K562 (cell line): Measurements from ENCODE around the gene S100A2. TPM values are rescaled to one million over a fixed set of nuclear protein-coding genes. Genes with fewer than 3 reads are reported as not detected.

Source experiments
- ATAC-seq: fragments of 200-7000 bp; cut with Tn5 transposase; 3 replicates; pipeline ENCODE4 v1.9.1; 2020; ENCODE audit warnings: moderate library complexity
- BruUV-seq: library from RNA; stranded (reverse); fragments of 400-500 nt; replicated peaks from 2 replicates; lab custom pipeline; 2021; lab: Mats Ljungman, UMichigan
- CTCF ChIA-PET: fragments of 300-600 bp; formaldehyde crosslinking; extraction: SDS; loops from one replicate; lab custom pipeline; 2021; ENCODE audit warnings: low intra/inter-chr PET ratio; lab: Yijun Ruan, JAX
- POLR2A ChIA-PET: fragments of 300-600, 350-650 bp; sonication (Branson Sonifier 250); formaldehyde crosslinking; extraction: SDS; loops from one replicate; lab custom pipeline; 2021; ENCODE audit warnings: antibody characterized with exemption, inconsistent platforms; lab: Yijun Ruan, JAX
- DNase-seq, 4 experiments: peaks; one replicate each; pipeline versions ENCODE4 v3.0.0 to v3.0.0-alpha.2; 2011 to 2018; ENCODE audit warnings: low spot score in 3 of 4, mixed read lengths in 3 of 4; ENCODE audit errors: extremely low read depth in 1 of 4
- FAIRE-seq: peaks from 2 replicates; lab custom pipeline; 2011; peaks lifted over from hg19 to GRCh38; lab: Jason Lieb, UNC
- H2AFZ ChIP-seq: 2 replicates; pipeline ENCODE4 v1.6.0; 2011; ENCODE audit warnings: low read depth, low read length, control low read depth, inconsistent platforms
- H3K27ac ChIP-seq: fragments of 200-600 bp; 3 replicates; pipeline ENCODE4 v1.8.0; 2011; ENCODE audit warnings: low read depth, mild to moderate bottlenecking, control low read depth, inconsistent platforms, low read length, moderate library complexity, mixed read lengths; ENCODE audit errors: extremely low read depth
- H3K27me3 ChIP-seq, 2 experiments: fragments of 300-600 bp in 1 of 2; 2 replicates in 1 of 2; 3 replicates in 1 of 2; pipeline versions ENCODE4 v1.6.0 to v1.8.0; 2011; ENCODE audit warnings: inconsistent platforms in 2 of 2, low read length in 2 of 2, mild to moderate bottlenecking in 1 of 2, mixed read lengths in 1 of 2, moderate library complexity in 1 of 2; ENCODE audit not compliant: control insufficient read depth in 2 of 2, insufficient read depth in 2 of 2
- H3K36me3 ChIP-seq: fragments of 300-600 bp; 3 replicates; pipeline ENCODE4 v1.8.0; 2011; ENCODE audit warnings: mild to moderate bottlenecking, low read length, inconsistent platforms; ENCODE audit not compliant: control insufficient read depth, insufficient read depth
- H3K4me1 ChIP-seq, 2 experiments: fragments of 200-600 bp in 1 of 2; replicated peaks in 1 of 2; 2 replicates in 1 of 2; 3 replicates in 1 of 2; pipeline versions ENCODE4 v1.5.1 to v1.8.0; 2011; ENCODE audit warnings: inconsistent platforms in 2 of 2, low read length in 2 of 2, mild to moderate bottlenecking in 1 of 2, mixed read lengths in 1 of 2, moderate library complexity in 1 of 2; ENCODE audit not compliant: control insufficient read depth in 2 of 2, insufficient read depth in 2 of 2
- H3K4me2 ChIP-seq: 2 replicates; pipeline ENCODE4 v1.6.1; 2011; ENCODE audit warnings: low read length, control low read depth, inconsistent platforms, mixed read lengths; ENCODE audit not compliant: insufficient read depth
- H3K4me3 ChIP-seq: fragments of 200-600 bp; sonication (generic), shearing (Covaris generic); 2 replicates; pipeline ENCODE4 v1.5.1; 2016; ENCODE audit warnings: control low read depth, inconsistent platforms
- H3K79me2 ChIP-seq: fragments of 200-600 bp; 3 replicates; pipeline ENCODE4 v1.8.0; 2011; ENCODE audit warnings: low read length, inconsistent platforms; ENCODE audit not compliant: control insufficient read depth, insufficient read depth
- H3K9ac ChIP-seq, 2 experiments: 2 replicates each; pipeline versions ENCODE4 v1.6.0 to v1.6.1; 2011; ENCODE audit warnings: low read depth in 2 of 2, low read length in 2 of 2, control low read depth in 1 of 2, inconsistent platforms in 1 of 2, mild to moderate bottlenecking in 1 of 2, mixed read lengths in 1 of 2; ENCODE audit not compliant: insufficient read depth in 1 of 2
- H3K9me1 ChIP-seq: one replicate; pipeline ENCODE4 v1.6.0; 2011; ENCODE audit warnings: inconsistent platforms, mild to moderate bottlenecking, low read length, moderate library complexity; ENCODE audit not compliant: control insufficient read depth, insufficient read depth
- H3K9me3 ChIP-seq: replicated peaks from 2 replicates; pipeline ENCODE4 v1.5.1; 2011; ENCODE audit warnings: low read depth, low read length, inconsistent platforms; ENCODE audit not compliant: control insufficient read depth, insufficient read depth
- H4K20me1 ChIP-seq: replicated peaks from 2 replicates; pipeline ENCODE4 v1.6.1; 2011; ENCODE audit warnings: low read length, inconsistent platforms, mixed read lengths; ENCODE audit not compliant: control insufficient read depth, insufficient read depth
- EGR1 ChIP-seq: fragments of 450-650 bp; conservative IDR thresholded peaks from 2 replicates; pipeline ENCODE4 v1.6.1; 2017; ENCODE audit warnings: mild to moderate bottlenecking
- POLR2AphosphoS5 ChIP-seq: IDR thresholded peaks from 2 replicates; pipeline ENCODE4 v1.6.1; 2011; ENCODE audit warnings: mild to moderate bottlenecking, low read depth, low read length, moderate library complexity; ENCODE audit not compliant: control insufficient read depth, insufficient read depth
- TEAD1 ChIP-seq, 2 experiments: fragments of 450-650 bp in 1 of 2; sonication (generic) in 1 of 2; formaldehyde crosslinking; IDR thresholded peaks; 2 replicates each; pipeline versions ENCODE4 v1.4.0 to v1.8.0; 2020 to 2022; ENCODE audit warnings: mild to moderate bottlenecking in 2 of 2, missing genetic modification reagents in 1 of 2
- XRCC4 ChIP-seq: IDR thresholded peaks from one replicate; pipeline ENCODE4 v1.6.1; 2011; ENCODE audit not compliant: insufficient read depth, insufficient read length; ENCODE audit errors: extremely low read depth
- ZNF165 ChIP-seq: fragments of 250-450 bp; sonication (Bioruptor Pico); IDR thresholded peaks from 2 replicates; pipeline ENCODE4 v1.4.0; 2020; ENCODE audit warnings: borderline replicate concordance
- ZNF311 ChIP-seq: fragments of 250-450 bp; sonication (Bioruptor Pico); IDR thresholded peaks from 2 replicates; pipeline ENCODE4 v1.4.0; 2020; ENCODE audit warnings: mild to moderate bottlenecking, moderate library complexity
- ZNF75A ChIP-seq: fragments of 450-650 bp; formaldehyde crosslinking; IDR thresholded peaks from 2 replicates; pipeline ENCODE4 v1.4.0; 2020; ENCODE audit warnings: mild to moderate bottlenecking
- WGBS: fragments of 100-300 bp; shearing (Covaris generic); methylation state at CpG from one replicate; pipeline ENCODE4 v1.1.6; 2016; ENCODE audit warnings: low coverage, mixed read lengths; ENCODE audit not compliant: insufficient coverage; ENCODE audit errors: missing lambda C conversion rate; 5-methylcytosine and 5-hydroxymethylcytosine counted together
- in situ Hi-C: fragments of 300-500 bp; cut with MboI; formaldehyde crosslinking; loops from 4 replicates; pipeline ENCODE4 v1.15.0; 2018; ENCODE audit warnings: inconsistent platforms, mixed read lengths
- intact Hi-C: fragments of 100-400 bp; cut with micrococcal nuclease; formaldehyde crosslinking; loops from 2 replicates; pipeline ENCODE4 v1.14.2; 2022
- polyA plus RNA-seq, 8 experiments: library from polyadenylated mRNA; depleted of rRNA in 4 of 8; stranded (reverse) in 5 of 8; unstranded in 3 of 8; fragments of >200 nt; fragmentation: Nextera tagmentation in 2 of 8; fragmentation: Illumina TruSeq in 1 of 8; extraction: Ambion mirVana in 2 of 8; extraction: Trizol in 1 of 8; gene quantifications; 2 replicates each; pipeline versions ENCODE4 v1.2.1 to v1.2.3, GENCODE V29; 2011 to 2014; ENCODE audit warnings: inconsistent platforms in 1 of 8, missing spikeins in 1 of 8
- total RNA-seq, 7 experiments: library from RNA; depleted of rRNA in 6 of 7; stranded (reverse); fragments of >200 nt in 6 of 7; fragmentation: Illumina TruSeq in 2 of 7; extraction: Trizol in 2 of 7; gene quantifications; 2 replicates each; pipeline versions ENCODE4 v1.2.1 to v1.2.3, GENCODE V29; 2011 to 2021; ENCODE audit warnings: low replicate concordance in 1 of 7
- TF ChIP-seq, protein P1 (sequence below): fragments of 450-650 bp; IDR thresholded peaks from 2 replicates; pipeline ENCODE4 v1.6.1; 2017; ENCODE audit warnings: antibody characterized with exemption, mild to moderate bottlenecking
- TF ChIP-seq, protein P2 (sequence below): IDR thresholded peaks from 2 replicates; pipeline ENCODE4 v1.6.1; 2016; ENCODE audit warnings: missing genetic modification characterization, missing compliant biosample characterization

S100A2 gene
- total and polyA plus RNA-seq, 9 of the 15 experiments (the other 6 are each of a cell fraction or from before 2014, with no cell fraction given), result 0.28 to 0.65 (median 0.44) TPM; not detected in 4

- TF ChIP-seq TEAD1 (CRISPR knock-in tag; IDR thresholded peaks at IDR 0.05) (0 out of 4 replicates have a peak, but pooled peaks of 1 of the 2 experiments have one; percentile 29), ZNF165 (CRISPR knock-in tag) (0 out of 2 replicates have a peak, but pooled peaks have one; percentile 16), XRCC4 (no peak)
- TF ChIP-seq, all 486 proteins: peak for 22
These were observed 39.5 kb downstream of the S100A2 start (continued) for GRCh38 chr1:153526132-153526543.

DNA sequence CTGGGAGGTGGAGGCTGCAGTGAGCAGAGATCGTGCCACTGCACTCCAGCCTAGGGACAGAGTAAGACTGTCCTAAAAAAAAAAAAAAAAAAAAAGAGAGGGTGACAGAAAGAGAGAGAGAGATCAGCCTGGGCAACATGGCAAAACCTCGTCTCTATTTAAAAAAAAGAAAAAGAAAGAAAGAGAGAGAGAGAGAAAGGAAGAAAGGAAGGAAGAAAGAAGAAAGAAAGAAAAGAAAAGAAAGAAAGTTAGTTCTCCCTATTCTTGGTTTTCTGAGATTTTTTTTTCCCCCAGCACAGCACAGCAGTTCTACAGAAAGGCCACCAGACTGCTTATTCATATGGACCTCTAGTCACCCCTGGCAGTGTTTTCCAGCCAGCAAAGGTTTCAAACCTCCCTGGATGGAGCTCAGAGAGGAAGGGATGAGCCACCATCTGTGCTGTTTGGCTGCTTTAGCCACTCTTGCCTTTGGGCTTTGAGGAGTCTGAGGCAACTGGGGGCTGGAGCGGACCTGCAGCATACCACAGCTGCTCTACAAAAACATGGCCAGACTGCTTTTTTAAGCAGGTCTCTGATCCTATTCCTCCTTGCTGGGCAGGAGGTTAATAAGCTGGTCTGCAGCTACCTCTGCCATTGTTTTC, 40.4 kb downstream of the S100A2 start:
- Histone ChIP-seq H3K9me1 (no peaks in the 10 kb centered on the region), H3K9me3 (peaks cover 2% of the 10 kb centered on the region; the same call in 1 of the 2 replicates), H3K36me3 (no peaks in the 10 kb centered on the region), H3K27me3 (no peaks in the 10 kb centered on the region), H3K4me2 (no peak overlapping the region), H3K79me2 (no peaks in the 10 kb centered on the region), H3K9ac (peak overlapping the region in 1 of 2 experiments; percentile 8; a peak in 1 of 4 replicates), H3K4me1 (peaks cover 17 to 25% of the 10 kb centered on the region in 2 experiments), H3K4me3 (no peak overlapping the region), H2AFZ (peak overlapping the region; percentile 87), H3K27ac (no peak overlapping the region), H4K20me1 (no peaks in the 10 kb centered on the region)
- intact Hi-C loops (no loop called here), in situ Hi-C loops (no loop called here)
- ChIA-PET POLR2A (interaction anchor here (0.6 to 3.3 kb wide), 9 partner anchors 8 to 465 kb away, joined by 3 to 15 read pairs (median 3); partner anchors contain the start of genes CHTOP, S100A13 and S100A5), CTCF (no interaction called here)
- FAIRE-seq (no peak), DNase-seq (peak in 1 of 4 experiments; percentile 14), ATAC-seq (peak; percentile 56)
- 41% methylated on average over 3 of the region's 3 CpGs for WGBS
- BruUV-seq, result no TSS peak
- TF ChIP-seq ZNF311 (CRISPR knock-in tag), result no peak
- TF ChIP-seq, protein P1, sequence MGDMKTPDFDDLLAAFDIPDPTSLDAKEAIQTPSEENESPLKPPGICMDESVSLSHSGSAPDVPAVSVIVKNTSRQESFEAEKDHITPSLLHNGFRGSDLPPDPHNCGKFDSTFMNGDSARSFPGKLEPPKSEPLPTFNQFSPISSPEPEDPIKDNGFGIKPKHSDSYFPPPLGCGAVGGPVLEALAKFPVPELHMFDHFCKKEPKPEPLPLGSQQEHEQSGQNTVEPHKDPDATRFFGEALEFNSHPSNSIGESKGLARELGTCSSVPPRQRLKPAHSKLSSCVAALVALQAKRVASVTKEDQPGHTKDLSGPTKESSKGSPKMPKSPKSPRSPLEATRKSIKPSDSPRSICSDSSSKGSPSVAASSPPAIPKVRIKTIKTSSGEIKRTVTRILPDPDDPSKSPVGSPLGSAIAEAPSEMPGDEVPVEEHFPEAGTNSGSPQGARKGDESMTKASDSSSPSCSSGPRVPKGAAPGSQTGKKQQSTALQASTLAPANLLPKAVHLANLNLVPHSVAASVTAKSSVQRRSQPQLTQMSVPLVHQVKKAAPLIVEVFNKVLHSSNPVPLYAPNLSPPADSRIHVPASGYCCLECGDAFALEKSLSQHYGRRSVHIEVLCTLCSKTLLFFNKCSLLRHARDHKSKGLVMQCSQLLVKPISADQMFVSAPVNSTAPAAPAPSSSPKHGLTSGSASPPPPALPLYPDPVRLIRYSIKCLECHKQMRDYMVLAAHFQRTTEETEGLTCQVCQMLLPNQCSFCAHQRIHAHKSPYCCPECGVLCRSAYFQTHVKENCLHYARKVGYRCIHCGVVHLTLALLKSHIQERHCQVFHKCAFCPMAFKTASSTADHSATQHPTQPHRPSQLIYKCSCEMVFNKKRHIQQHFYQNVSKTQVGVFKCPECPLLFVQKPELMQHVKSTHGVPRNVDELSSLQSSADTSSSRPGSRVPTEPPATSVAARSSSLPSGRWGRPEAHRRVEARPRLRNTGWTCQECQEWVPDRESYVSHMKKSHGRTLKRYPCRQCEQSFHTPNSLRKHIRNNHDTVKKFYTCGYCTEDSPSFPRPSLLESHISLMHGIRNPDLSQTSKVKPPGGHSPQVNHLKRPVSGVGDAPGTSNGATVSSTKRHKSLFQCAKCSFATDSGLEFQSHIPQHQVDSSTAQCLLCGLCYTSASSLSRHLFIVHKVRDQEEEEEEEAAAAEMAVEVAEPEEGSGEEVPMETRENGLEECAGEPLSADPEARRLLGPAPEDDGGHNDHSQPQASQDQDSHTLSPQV, result 0 out of 2 replicates have a peak, but pooled peaks have one; percentile 22
- no peak for TF ChIP-seq ZNF75A (CRISPR knock-in tag)
- TF ChIP-seq EGR1, result no peak
- TF ChIP-seq POLR2AphosphoS5, result no peak
- TF ChIP-seq, protein P2, sequence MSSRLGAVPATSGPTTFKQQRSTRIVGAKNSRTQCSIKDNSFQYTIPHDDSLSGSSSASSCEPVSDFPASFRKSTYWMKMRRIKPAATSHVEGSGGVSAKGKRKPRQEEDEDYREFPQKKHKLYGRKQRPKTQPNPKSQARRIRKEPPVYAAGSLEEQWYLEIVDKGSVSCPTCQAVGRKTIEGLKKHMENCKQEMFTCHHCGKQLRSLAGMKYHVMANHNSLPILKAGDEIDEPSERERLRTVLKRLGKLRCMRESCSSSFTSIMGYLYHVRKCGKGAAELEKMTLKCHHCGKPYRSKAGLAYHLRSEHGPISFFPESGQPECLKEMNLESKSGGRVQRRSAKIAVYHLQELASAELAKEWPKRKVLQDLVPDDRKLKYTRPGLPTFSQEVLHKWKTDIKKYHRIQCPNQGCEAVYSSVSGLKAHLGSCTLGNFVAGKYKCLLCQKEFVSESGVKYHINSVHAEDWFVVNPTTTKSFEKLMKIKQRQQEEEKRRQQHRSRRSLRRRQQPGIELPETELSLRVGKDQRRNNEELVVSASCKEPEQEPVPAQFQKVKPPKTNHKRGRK (tag), result peak; percentile 66; the same call in 1 of the 2 replicates
